Left renal pelvis (tissue), 4 donors: ENCODE results near the gene GJA8. TPM values are rescaled to one million over a fixed set of nuclear protein-coding genes. Genes with fewer than 3 reads are reported as not detected.
"Not testable (repeated sequence)": the region's sequence is repeated elsewhere in the genome, so short reads cannot be mapped to it uniquely, and the experiment has no call there.

ENCODE experiments used
- DNase-seq, 4 donors: peaks; one replicate each; pipeline ENCODE4 v3.0.0-alpha.2; 2013; ENCODE audit warnings: low read depth in 4 of 4, low spot score in 3 of 4
- polyA plus RNA-seq, 4 donors: library from polyadenylated mRNA; unstranded; fragments of 120-200 nt; gene quantifications; one replicate each; pipeline ENCODE4 v1.2.1, GENCODE V29; 2013; ENCODE audit not compliant: insufficient read length in 4 of 4

The GJA8 gene
- polyA plus RNA-seq, 4 donors = 0.23 to 0.67 (median 0.56) TPM; not detected in 1

- not testable (repeated sequence) for DNase-seq
Observed at GRCh38 chr1:147927215-147927614, 24.6 kb downstream of the GJA8 start.

GRCh38 chr1:147927689-147928088 is 25.1 kb downstream of the GJA8 start:
- DNase-seq = not testable (repeated sequence)

GRCh38 chr1:147928236-147929132 is 25.9 kb downstream of the GJA8 start, which contains the start of gene GPR89B:
TSS of gene GPR89B (plus strand) at chr1:147928420. CDS start at chr1:147928537, 117 bp downstream.
- DNase-seq = peak; percentile 73 to 77 (median 76)

- DNase-seq = not testable (repeated sequence)
Observed at GRCh38 chr1:147931137-147931536, 28.5 kb downstream of the GJA8 start.

GRCh38 chr1:147935296-147935695 is 32.7 kb downstream of the GJA8 start:
- not testable (repeated sequence) for DNase-seq

GRCh38 chr1:147940456-147940855 is 37.9 kb downstream of the GJA8 start:
- not testable (repeated sequence) for DNase-seq

- DNase-seq = not testable (repeated sequence)
Observed at GRCh38 chr1:147942563-147942962, 40.0 kb downstream of the GJA8 start.

GRCh38 chr1:147949517-147949916 is 46.9 kb downstream of the GJA8 start:
- DNase-seq = not testable (repeated sequence)

Other genes with a start within 250 kb of the GJA8 start
- gene ACP6, start 232.3 kb upstream of the GJA8 start, polyA plus RNA-seq = 10 to 100 TPM; 12.0 to 31.5 (median 26.4) TPM
- gene GJA5, start 142.2 kb upstream of the GJA8 start, polyA plus RNA-seq = 10 to 100 TPM; 10.7 to 29.6 (median 22.4) TPM
- gene GPR89B, start 25.6 kb downstream of the GJA8 start, polyA plus RNA-seq = 10 to 100 TPM; 14.2 to 51.2 (median 49.2) TPM
- gene NBPF11, start 249.5 kb downstream of the GJA8 start, polyA plus RNA-seq = 10 to 100 TPM; 26.1 to 33.9 (median 30.7) TPM